HepG2 (cell line): Measurements from ENCODE around the gene TMEM14A. TPM values are rescaled to one million over a fixed set of nuclear protein-coding genes. Genes with fewer than 3 reads are reported as not detected.
A peak's percentile ranks its signal among the peaks of the same experiment; 100 is the strongest.

Experiments used
- DMTF1 ChIP-seq: sonication (generic); formaldehyde crosslinking; IDR thresholded peaks from 2 replicates; pipeline ENCODE4 v1.4.0; 2020; ENCODE audit warnings: mild to moderate bottlenecking, missing genetic modification reagents
- FOSL2 ChIP-seq: sonication (generic); formaldehyde crosslinking; IDR thresholded peaks from 2 replicates; pipeline ENCODE4 v1.4.0; 2020; ENCODE audit warnings: missing genetic modification reagents
- FOXO1 ChIP-seq: sonication (generic); formaldehyde crosslinking; IDR thresholded peaks from 2 replicates; pipeline ENCODE4 v1.4.0; 2020; ENCODE audit warnings: missing genetic modification reagents
- GFI1 ChIP-seq: sonication (generic); formaldehyde crosslinking; IDR thresholded peaks from 2 replicates; pipeline ENCODE4 v1.5.0; 2020; ENCODE audit warnings: missing genetic modification reagents, mild to moderate bottlenecking, borderline replicate concordance
- JARID2 ChIP-seq: sonication (generic); formaldehyde crosslinking; IDR thresholded peaks from 2 replicates; pipeline ENCODE4 v1.8.1; 2023; ENCODE audit warnings: missing genetic modification reagents, inconsistent platforms; ENCODE audit not compliant: insufficient replicate concordance
- KLF16 ChIP-seq, 2 experiments: sonication (generic) in 1 of 2; formaldehyde crosslinking in 1 of 2; IDR thresholded peaks; 2 replicates each; pipeline versions ENCODE4 v1.6.1 to v1.8.0; 2016 to 2023; ENCODE audit warnings: missing genetic modification reagents in 2 of 2, missing compliant biosample characterization in 1 of 2
- NFYC ChIP-seq: IDR thresholded peaks from 2 replicates; pipeline ENCODE4 v1.6.1; 2016; ENCODE audit warnings: missing genetic modification reagents, missing compliant biosample characterization
- SAFB2 ChIP-seq: sonication (generic); formaldehyde crosslinking; IDR thresholded peaks from 2 replicates; pipeline ENCODE4 v1.5.1; 2020; ENCODE audit warnings: missing genetic modification reagents, low read depth, mild to moderate bottlenecking, borderline replicate concordance
- SOX6 ChIP-seq, 2 experiments: fragments of 450-650 bp in 1 of 2; sonication (generic) in 1 of 2; formaldehyde crosslinking in 1 of 2; IDR thresholded peaks; 2 replicates each; pipeline versions ENCODE4 v1.4.0 to v1.6.1; 2017 to 2020; ENCODE audit warnings: antibody characterized with exemption in 1 of 2, mild to moderate bottlenecking in 1 of 2, missing genetic modification reagents in 1 of 2
- SSRP1 ChIP-seq: IDR thresholded peaks from 2 replicates; pipeline ENCODE4 v1.6.1; 2016; ENCODE audit warnings: control low read depth
- STAG1 ChIP-seq: sonication (generic); formaldehyde crosslinking; IDR thresholded peaks from 2 replicates; pipeline ENCODE4 v1.4.0; 2020; ENCODE audit warnings: missing genetic modification reagents
- TGIF2 ChIP-seq: IDR thresholded peaks from 2 replicates; pipeline ENCODE4 v1.6.1; 2016; ENCODE audit warnings: control low read depth, missing compliant biosample characterization
- TIGD3 ChIP-seq: sonication (generic); formaldehyde crosslinking; IDR thresholded peaks from 2 replicates; pipeline ENCODE4 v1.5.1; 2020; ENCODE audit warnings: mild to moderate bottlenecking, missing genetic modification reagents, borderline replicate concordance
- YEATS4 ChIP-seq: sonication (generic); formaldehyde crosslinking; IDR thresholded peaks from 2 replicates; pipeline ENCODE4 v1.4.0; 2020; ENCODE audit warnings: missing genetic modification reagents, borderline replicate concordance
- ZNF30 ChIP-seq: sonication (generic); formaldehyde crosslinking; IDR thresholded peaks from 2 replicates; pipeline ENCODE4 v1.5.0; 2020; ENCODE audit warnings: mild to moderate bottlenecking, missing genetic modification reagents
- ZNF337 ChIP-seq: sonication (generic); formaldehyde crosslinking; IDR thresholded peaks from 2 replicates; pipeline ENCODE4 v1.5.1; 2020; ENCODE audit warnings: missing genetic modification reagents, low read depth, mild to moderate bottlenecking, borderline replicate concordance
- ZNF33A ChIP-seq: sonication (generic); formaldehyde crosslinking; IDR thresholded peaks from 2 replicates; pipeline ENCODE4 v1.5.1; 2020; ENCODE audit warnings: missing genetic modification reagents, mild to moderate bottlenecking, moderate library complexity, borderline replicate concordance
- ZSCAN5A ChIP-seq: sonication (generic); formaldehyde crosslinking; IDR thresholded peaks from 2 replicates; pipeline ENCODE4 v1.8.0; 2022; ENCODE audit warnings: mild to moderate bottlenecking, missing genetic modification reagents, borderline replicate concordance
- ZSCAN9 ChIP-seq: IDR thresholded peaks from 2 replicates; pipeline ENCODE4 v1.6.1; 2016; ENCODE audit warnings: borderline replicate concordance
- polyA plus RNA-seq, 8 experiments: library from polyadenylated mRNA; depleted of rRNA in 3 of 8; stranded (reverse) in 7 of 8; unstranded in 1 of 8; fragments of >200 nt; fragmentation: Illumina TruSeq in 4 of 8; extraction: Trizol in 4 of 8; gene quantifications; 2 replicates each; pipeline versions ENCODE4 v1.2.1 to v1.2.3, GENCODE V29; 2011 to 2016; ENCODE audit warnings: low read depth in 4 of 8, missing spikeins in 1 of 8, mixed read lengths in 1 of 8; ENCODE audit not compliant: insufficient read depth in 1 of 8
- total RNA-seq, 5 experiments: library from RNA; depleted of rRNA; stranded (reverse); fragments of >200 nt; fragmentation: Illumina TruSeq; extraction: Trizol; gene quantifications; 2 replicates each; pipeline ENCODE4 v1.2.3, GENCODE V29; 2016; ENCODE audit warnings: low read depth in 1 of 5
- TF ChIP-seq, protein P1 (sequence below): IDR thresholded peaks from 2 replicates; pipeline ENCODE4 v1.6.1; 2016
- TF ChIP-seq, protein P2 (sequence below): sonication (generic); formaldehyde crosslinking; IDR thresholded peaks from 2 replicates; pipeline ENCODE4 v1.5.1; 2020; ENCODE audit warnings: missing genetic modification reagents, mild to moderate bottlenecking, borderline replicate concordance

Gene TMEM14A
- total and polyA plus RNA-seq, 2 of the 13 experiments (the other 11 are each of a cell fraction or from before 2014, with no cell fraction given), result 24.6 to 73.7 TPM

- TF ChIP-seq TIGD3 (CRISPR knock-in tag) (no peak), STAG1 (CRISPR knock-in tag) (no peak; the same call in 1 of the 2 replicates), ZNF337 (CRISPR knock-in tag) (0 out of 2 replicates have a peak, but pooled peaks have one; percentile 5), ZSCAN9 (no peak; the same call in 1 of the 2 replicates), SSRP1 (CRISPR knock-in tag) (no peak), YEATS4 (CRISPR knock-in tag) (peak; percentile 62), ZNF30 (CRISPR knock-in tag) (no peak), KLF16 (CRISPR knock-in tag; IDR thresholded peaks at IDR 0.05) (peak; percentile 70 to 74; a peak in 1 of 4 replicates), DMTF1 (CRISPR knock-in tag) (no peak), SAFB2 (peak; percentile 66; the same call in 1 of the 2 replicates), NFYC (CRISPR knock-in tag) (peak; percentile 97), ZSCAN5A (CRISPR knock-in tag) (peak; percentile 100), SOX6 (IDR thresholded peaks at IDR 0.05) (no peak), SOX6 (CRISPR knock-in tag; IDR thresholded peaks at IDR 0.05) (peak; percentile 53; the same call in 1 of the 2 replicates), FOSL2 (CRISPR knock-in tag) (peak; percentile 46), GFI1 (peak; percentile 34; the same call in 1 of the 2 replicates), FOXO1 (CRISPR knock-in tag) (peak; percentile 17; the same call in 1 of the 2 replicates), JARID2 (peak; percentile 43), TGIF2 (CRISPR knock-in tag) (peak; percentile 62), ZNF33A (no peak)
- TF ChIP-seq, protein P1, sequence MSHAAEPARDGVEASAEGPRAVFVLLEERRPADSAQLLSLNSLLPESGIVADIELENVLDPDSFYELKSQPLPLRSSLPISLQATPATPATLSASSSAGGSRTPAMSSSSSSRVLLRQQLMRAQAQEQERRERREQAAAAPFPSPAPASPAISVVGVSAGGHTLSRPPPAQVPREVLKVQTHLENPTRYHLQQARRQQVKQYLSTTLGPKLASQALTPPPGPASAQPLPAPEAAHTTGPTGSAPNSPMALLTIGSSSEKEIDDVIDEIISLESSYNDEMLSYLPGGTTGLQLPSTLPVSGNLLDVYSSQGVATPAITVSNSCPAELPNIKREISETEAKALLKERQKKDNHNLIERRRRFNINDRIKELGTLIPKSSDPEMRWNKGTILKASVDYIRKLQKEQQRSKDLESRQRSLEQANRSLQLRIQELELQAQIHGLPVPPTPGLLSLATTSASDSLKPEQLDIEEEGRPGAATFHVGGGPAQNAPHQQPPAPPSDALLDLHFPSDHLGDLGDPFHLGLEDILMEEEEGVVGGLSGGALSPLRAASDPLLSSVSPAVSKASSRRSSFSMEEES (CRISPR knock-in tag), result peak; percentile 32; the same call in 1 of the 2 replicates
- TF ChIP-seq, protein P2, sequence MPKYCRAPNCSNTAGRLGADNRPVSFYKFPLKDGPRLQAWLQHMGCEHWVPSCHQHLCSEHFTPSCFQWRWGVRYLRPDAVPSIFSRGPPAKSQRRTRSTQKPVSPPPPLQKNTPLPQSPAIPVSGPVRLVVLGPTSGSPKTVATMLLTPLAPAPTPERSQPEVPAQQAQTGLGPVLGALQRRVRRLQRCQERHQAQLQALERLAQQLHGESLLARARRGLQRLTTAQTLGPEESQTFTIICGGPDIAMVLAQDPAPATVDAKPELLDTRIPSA (CRISPR knock-in tag), result no peak
Measured at GRCh38 chr6:52664186-52664990, 6.5 kb upstream of the TMEM14A start (continued).
